HG02981 (cell line): ENCODE data around the gene SRPK3.
"Not testable (repeated sequence)": the region's sequence is repeated elsewhere in the genome, so short reads cannot be mapped to it uniquely, and the experiment has no call there.

Source experiments
- ATAC-seq: cut with Tn5 transposase; IDR thresholded peaks from one replicate; pipeline ENCODE4 v1.9.1; 2021; ENCODE audit warnings: mild to moderate bottlenecking, moderate library complexity; ENCODE audit not compliant: unreplicated experiment

Gene SRPK3, protein sequence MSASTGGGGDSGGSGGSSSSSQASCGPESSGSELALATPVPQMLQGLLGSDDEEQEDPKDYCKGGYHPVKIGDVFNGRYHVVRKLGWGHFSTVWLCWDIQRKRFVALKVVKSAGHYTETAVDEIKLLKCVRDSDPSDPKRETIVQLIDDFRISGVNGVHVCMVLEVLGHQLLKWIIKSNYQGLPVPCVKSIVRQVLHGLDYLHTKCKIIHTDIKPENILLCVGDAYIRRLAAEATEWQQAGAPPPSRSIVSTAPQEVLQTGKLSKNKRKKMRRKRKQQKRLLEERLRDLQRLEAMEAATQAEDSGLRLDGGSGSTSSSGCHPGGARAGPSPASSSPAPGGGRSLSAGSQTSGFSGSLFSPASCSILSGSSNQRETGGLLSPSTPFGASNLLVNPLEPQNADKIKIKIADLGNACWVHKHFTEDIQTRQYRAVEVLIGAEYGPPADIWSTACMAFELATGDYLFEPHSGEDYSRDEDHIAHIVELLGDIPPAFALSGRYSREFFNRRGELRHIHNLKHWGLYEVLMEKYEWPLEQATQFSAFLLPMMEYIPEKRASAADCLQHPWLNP

DNA sequence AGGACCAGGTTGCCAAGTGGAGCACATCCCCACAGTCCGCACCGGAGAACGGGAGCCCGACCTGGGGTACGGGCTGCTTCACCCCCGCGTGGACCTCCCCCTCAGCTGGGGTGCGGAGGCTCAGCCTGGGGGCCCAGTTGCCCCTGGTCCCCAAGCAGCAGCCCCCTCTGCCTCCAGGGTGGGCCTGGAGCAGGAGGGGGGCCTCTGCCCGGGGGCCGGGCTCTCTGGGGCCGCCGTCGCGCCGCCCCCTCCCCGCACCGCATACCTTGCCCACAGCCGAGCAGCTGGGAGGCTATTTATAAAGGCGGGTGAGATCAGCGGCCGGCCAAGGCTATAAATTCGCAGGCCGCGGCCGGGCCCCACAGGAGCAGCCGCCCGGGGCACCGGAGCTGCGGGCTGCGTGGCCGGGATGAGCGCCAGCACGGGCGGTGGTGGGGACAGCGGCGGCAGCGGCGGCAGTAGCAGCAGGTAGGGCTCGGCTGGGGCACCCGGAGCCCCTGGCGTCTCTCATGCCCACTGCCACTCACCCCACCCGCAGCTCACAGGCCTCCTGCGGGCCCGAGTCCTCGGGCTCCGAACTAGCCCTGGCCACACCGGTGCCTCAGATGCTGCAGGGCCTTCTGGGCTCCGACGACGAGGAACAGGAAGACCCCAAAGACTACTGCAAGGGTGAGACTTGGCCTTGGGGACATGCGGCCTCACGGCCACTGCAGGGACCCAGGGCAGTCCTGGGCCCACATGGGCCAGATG, at the start of gene SRPK3:
SRPK3 (plus strand) TSS at position 364 of the 750 bp plus-strand sequence; CDS start at position 410, 46 bp downstream.
- ATAC-seq: no peak

GRCh38 chrX:153731117-153731844, 49.6 kb upstream of the SRPK3 start:
- ATAC-seq: no peak

DNA sequence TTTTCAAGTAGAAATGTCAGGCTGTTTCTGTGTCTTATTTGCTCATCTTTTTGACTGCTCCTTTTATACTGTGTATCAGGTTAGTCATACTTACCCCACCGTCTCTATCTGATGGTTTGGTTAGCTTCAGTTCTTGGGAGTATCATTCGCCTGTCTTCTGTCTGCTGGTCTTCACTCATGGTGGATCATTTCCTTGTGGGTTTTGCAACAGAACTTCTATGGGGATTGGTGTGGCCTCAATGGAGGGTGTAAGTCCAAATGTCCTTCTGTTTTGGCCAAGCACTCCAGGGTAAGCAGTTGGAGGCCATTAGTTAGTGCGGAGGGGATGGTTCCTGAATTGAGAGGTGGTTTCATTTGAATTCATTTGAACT, 49.0 kb upstream of the SRPK3 start:
- ATAC-seq: no peak

GRCh38 chrX:153732401-153732800, 48.4 kb upstream of the SRPK3 start:
- no peak for ATAC-seq

DNA sequence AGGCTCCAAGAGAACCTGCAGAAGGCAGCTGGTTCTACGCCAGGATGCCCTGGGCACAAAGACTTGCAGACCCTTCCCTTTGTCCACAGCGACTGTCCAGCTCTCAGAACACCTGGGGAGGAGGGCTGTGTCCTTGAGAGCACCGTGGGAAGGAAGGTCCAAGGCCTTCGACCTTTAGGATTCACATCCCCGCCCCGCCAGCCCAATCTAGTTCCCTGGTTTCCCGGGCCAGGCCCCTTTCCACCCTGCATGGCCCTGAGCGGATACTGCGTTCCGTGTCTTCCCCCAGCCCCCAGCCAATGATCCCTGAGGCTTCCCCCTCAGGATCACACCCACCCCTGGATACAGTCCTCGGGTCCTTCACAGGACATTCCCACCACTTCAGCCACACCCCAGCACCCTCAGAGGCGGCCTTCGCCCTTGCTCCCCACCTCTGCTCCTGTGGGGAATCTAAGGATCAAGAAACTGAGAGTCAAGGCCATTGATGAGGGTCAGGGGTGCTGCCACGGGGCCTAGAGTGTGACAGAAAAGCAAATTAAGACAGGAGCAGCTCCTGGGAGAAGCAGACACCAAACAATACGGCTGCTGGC, 47.1 kb upstream of the SRPK3 start:
- ATAC-seq: no peak

GRCh38 chrX:153734871-153735270, 46.0 kb upstream of the SRPK3 start:
- ATAC-seq: no peak

GRCh38 chrX:153735274-153735673, 45.6 kb upstream of the SRPK3 start:
- no peak for ATAC-seq

GRCh38 chrX:153736071-153736820, 44.6 kb upstream of the SRPK3 start:
- ATAC-seq: no peak

DNA sequence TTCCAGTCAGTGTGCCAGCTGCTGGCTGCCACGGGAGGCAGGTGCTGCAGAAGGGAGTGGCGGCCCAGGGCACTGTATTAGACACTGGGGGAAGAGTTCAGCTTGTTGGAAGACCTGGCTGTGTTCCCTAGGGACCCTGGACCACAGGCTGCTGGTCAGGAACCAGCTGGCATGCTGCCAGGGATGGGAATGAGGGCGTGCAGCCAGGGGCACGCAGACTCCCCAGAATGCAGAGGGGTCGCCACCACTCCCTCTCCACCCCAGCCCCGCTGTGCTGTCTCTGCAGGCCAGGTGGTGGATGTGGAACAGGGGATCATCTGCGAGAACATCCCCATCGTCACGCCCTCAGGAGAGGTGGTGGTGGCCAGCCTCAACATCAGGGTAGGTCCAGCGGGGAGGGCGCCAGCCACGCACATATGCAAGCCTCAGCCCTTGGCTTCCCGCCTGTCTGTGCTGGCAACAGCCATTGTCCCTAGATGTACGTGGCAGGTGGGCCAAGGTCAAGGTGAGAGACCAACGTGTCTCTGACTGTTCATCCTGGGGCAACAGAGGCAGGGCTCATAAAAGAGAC, 43.9 kb upstream of the SRPK3 start:
- no peak for ATAC-seq

GRCh38 chrX:153738056-153738605, 42.7 kb upstream of the SRPK3 start:
- ATAC-seq: no peak

GRCh38 chrX:153739754-153740486, 40.9 kb upstream of the SRPK3 start:
- ATAC-seq: no peak

- ATAC-seq: no peak
Measured at GRCh38 chrX:153740631-153741222, 40.1 kb upstream of the SRPK3 start.

DNA sequence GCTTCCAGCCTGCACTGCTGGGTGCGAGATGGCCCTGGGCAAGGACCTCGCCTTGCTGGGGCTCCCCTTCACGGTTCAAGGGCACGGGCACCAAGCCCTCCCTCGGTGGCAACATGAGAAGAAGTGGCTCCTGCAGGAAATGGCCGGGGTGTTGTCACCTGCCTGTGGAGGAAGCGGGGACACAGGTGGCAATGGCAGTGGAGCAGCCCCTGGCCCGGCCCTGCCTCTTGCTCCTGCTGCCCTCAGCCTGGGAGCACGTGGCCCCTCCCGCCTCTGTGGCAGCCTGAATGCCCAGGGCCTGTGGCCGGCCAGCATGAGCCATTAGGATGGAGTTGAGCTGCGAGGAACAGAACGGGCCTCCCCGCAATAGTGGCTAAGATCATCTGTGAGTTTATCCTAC, 39.4 kb upstream of the SRPK3 start:
- no peak for ATAC-seq

DNA sequence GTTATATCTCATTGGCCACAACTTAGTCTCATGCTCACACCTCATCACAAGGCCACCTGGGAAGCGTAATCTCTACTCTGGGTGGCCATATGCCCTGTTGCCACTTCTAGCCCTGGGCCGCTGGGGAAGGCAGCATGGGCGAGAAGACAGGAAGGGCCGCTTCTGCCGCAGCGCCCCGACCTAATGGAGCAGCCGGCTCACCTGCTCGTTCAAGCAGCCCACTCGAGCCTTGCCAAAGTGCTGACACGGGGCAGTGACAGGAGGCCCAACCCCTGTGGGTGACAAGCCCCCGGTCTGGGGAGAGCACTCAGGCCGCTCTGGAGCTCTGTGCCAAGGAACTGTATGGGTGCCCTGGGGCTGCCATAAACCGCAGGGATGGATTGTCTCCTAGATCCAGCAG, 38.7 kb upstream of the SRPK3 start:
- ATAC-seq: not testable (repeated sequence)

- ATAC-seq: not testable (repeated sequence)
Measured at GRCh38 chrX:153742796-153743467, 37.9 kb upstream of the SRPK3 start.

- not testable (repeated sequence) for ATAC-seq
Measured at GRCh38 chrX:153743468-153744209, 37.2 kb upstream of the SRPK3 start.
